Ishikawa (cell line): ENCODE data around the gene PEG3.

ENCODE experiments used
- CEBPB ChIP-seq: IDR thresholded peaks from 2 replicates; pipeline ENCODE4 v1.6.1; 2012
- EGR1 ChIP-seq: IDR thresholded peaks from 2 replicates; pipeline ENCODE4 v1.6.1; 2012
- FOXM1 ChIP-seq: IDR thresholded peaks from 2 replicates; pipeline ENCODE4 v1.6.1; 2012; ENCODE audit warnings: low read depth, borderline replicate concordance
- MAX ChIP-seq: IDR thresholded peaks from 2 replicates; pipeline ENCODE4 v1.6.1; 2012
- NFIC ChIP-seq: IDR thresholded peaks from 2 replicates; pipeline ENCODE4 v1.6.1; 2012
- RAD21 ChIP-seq: IDR thresholded peaks from 2 replicates; pipeline ENCODE4 v1.6.1; 2012; ENCODE audit warnings: low read depth
- REST ChIP-seq: IDR thresholded peaks from 2 replicates; pipeline ENCODE4 v1.6.1; 2012; ENCODE audit warnings: low read depth, mild to moderate bottlenecking
- TAF1 ChIP-seq: IDR thresholded peaks from 2 replicates; pipeline ENCODE4 v1.6.1; 2012; ENCODE audit warnings: low read depth, mild to moderate bottlenecking
- TCF12 ChIP-seq: IDR thresholded peaks from 2 replicates; pipeline ENCODE4 v1.6.1; 2012; ENCODE audit warnings: low read depth
- ZBTB7A ChIP-seq: IDR thresholded peaks from 2 replicates; pipeline ENCODE4 v1.6.1; 2012; ENCODE audit warnings: low read depth

GRCh38 chr19:56832352-56832928 is 8.1 kb downstream of the PEG3 start:
- TF ChIP-seq NFIC (no peak), REST (no peak), FOXM1 (no peak), TCF12 (no peak), TAF1 (no peak), CEBPB (no peak), ZBTB7A (no peak), RAD21 (no peak), EGR1 (no peak), MAX (no peak)
